Kidney epithelial cell (primary cell): ENCODE measurements around the gene KIF26B. TPM values are rescaled to one million over a fixed set of nuclear protein-coding genes. Genes with fewer than 3 reads are reported as not detected.
A peak's percentile ranks its signal among the peaks of the same experiment; 100 is the strongest.

Source experiments
- DNase-seq: peaks from one replicate; pipeline ENCODE4 v3.0.0-alpha.2; 2010; ENCODE audit warnings: low read depth
- H3K27me3 ChIP-seq: 2 replicates; pipeline ENCODE4 v1.6.0; 2011; ENCODE audit warnings: low read length; ENCODE audit not compliant: control insufficient read depth, insufficient read depth
- H3K36me3 ChIP-seq: 2 replicates; pipeline ENCODE4 v1.5.1; 2011; ENCODE audit warnings: low read length; ENCODE audit not compliant: control insufficient read depth, insufficient read depth
- H3K4me3 ChIP-seq: 2 replicates; pipeline ENCODE4 v1.5.1; 2011; ENCODE audit warnings: low read depth, mild to moderate bottlenecking, control low read depth, low read length
- CTCF ChIP-seq: IDR thresholded peaks from 2 replicates; pipeline ENCODE4 v1.5.1; 2011; ENCODE audit warnings: mild to moderate bottlenecking, moderate library complexity, low read length, control low read depth, inconsistent platforms; ENCODE audit not compliant: insufficient read depth, poor library complexity, severe bottlenecking
- total RNA-seq: library from RNA; depleted of rRNA; stranded (reverse); fragments of >200 nt; gene quantifications from 2 replicates; pipeline ENCODE4 v1.2.3, GENCODE V29; 2015

KIF26B gene
- total RNA-seq, 1 donor from 2014 or later, result 14.6 TPM

GRCh38 chr1:245370175-245370825, 215.5 kb downstream of the KIF26B start:
- no peak overlapping the region for H3K4me3 ChIP-seq
- TF ChIP-seq CTCF, result no peak
- DNase-seq, result no peak
- peaks cover 2% of the 10 kb centered on the region for H3K36me3 ChIP-seq
- H3K27me3 ChIP-seq, result no peaks in the 10 kb centered on the region

GRCh38 chr1:245370905-245371581, 216.3 kb downstream of the KIF26B start:
- Histone ChIP-seq H3K36me3 (peaks cover 2% of the 10 kb centered on the region), H3K27me3 (no peaks in the 10 kb centered on the region), H3K4me3 (no peak overlapping the region)
- TF ChIP-seq CTCF, result no peak
- peak; percentile 63 for DNase-seq

GRCh38 chr1:245373131-245373530, 218.3 kb downstream of the KIF26B start:
- H3K36me3 ChIP-seq, result no peaks in the 10 kb centered on the region

GRCh38 chr1:245375789-245376460, 221.1 kb downstream of the KIF26B start:
- no peak for DNase-seq
- no peaks in the 10 kb centered on the region for H3K27me3 ChIP-seq
- no peaks in the 10 kb centered on the region for H3K36me3 ChIP-seq
- TF ChIP-seq CTCF, result no peak
- no peak overlapping the region for H3K4me3 ChIP-seq

More at GRCh38 chr1:245373131-245373530, 218.3 kb downstream of the KIF26B start:
- Histone ChIP-seq H3K4me3 (no peak overlapping the region), H3K27me3 (no peaks in the 10 kb centered on the region)
- no peak for DNase-seq
- TF ChIP-seq CTCF, result no peak

- no peak for TF ChIP-seq CTCF
- Histone ChIP-seq H3K27me3 (no peaks in the 10 kb centered on the region), H3K4me3 (no peak overlapping the region), H3K36me3 (no peaks in the 10 kb centered on the region)
- no peak for DNase-seq
These were observed 223.1 kb downstream of the KIF26B start for GRCh38 chr1:245377854-245378253.
